HepG2 (cell line): ENCODE results near the gene VAMP8. TPM values are rescaled to one million over a fixed set of nuclear protein-coding genes. Genes with fewer than 3 reads are reported as not detected.

Experiments
- CEBPG ChIP-seq: IDR thresholded peaks from 2 replicates; pipeline ENCODE4 v1.6.1; 2016
- CREB1 ChIP-seq, 2 experiments: fragments of 450-650 bp in 1 of 2; IDR thresholded peaks; 2 replicates each; pipeline ENCODE4 v1.6.1; 2016 to 2017; ENCODE audit warnings: control low read depth in 1 of 2, mild to moderate bottlenecking in 1 of 2, missing compliant biosample characterization in 1 of 2, missing genetic modification characterization in 1 of 2
- EED ChIP-seq: sonication (generic); formaldehyde crosslinking; IDR thresholded peaks from 2 replicates; pipeline ENCODE4 v1.5.0; 2020; ENCODE audit warnings: mild to moderate bottlenecking, missing genetic modification reagents
- EP300 ChIP-seq, 3 experiments: sonication (generic) in 1 of 3; formaldehyde crosslinking in 1 of 3; IDR thresholded peaks; 2 replicates each; pipeline versions ENCODE4 v1.5.1 to v1.6.1; 2011 to 2020; ENCODE audit warnings: low read depth in 2 of 3, low read length in 2 of 3, borderline replicate concordance in 1 of 3, improper control_type of control experiment in 1 of 3, mild to moderate bottlenecking in 1 of 3, missing genetic modification reagents in 1 of 3, moderate library complexity in 1 of 3
- KAT8 ChIP-seq: IDR thresholded peaks from 2 replicates; pipeline ENCODE4 v1.6.1; 2016; ENCODE audit warnings: missing genetic modification reagents, missing compliant biosample characterization
- MAZ ChIP-seq, 2 experiments: sonication (generic) in 1 of 2; formaldehyde crosslinking in 1 of 2; IDR thresholded peaks; 2 replicates each; pipeline versions ENCODE4 v1.5.0 to v1.6.1; 2012 to 2020; ENCODE audit warnings: low read depth in 2 of 2, mild to moderate bottlenecking in 2 of 2, borderline replicate concordance in 1 of 2, improper control_type of control experiment in 1 of 2, low read length in 1 of 2, missing genetic modification reagents in 1 of 2, moderate library complexity in 1 of 2
- MZF1 ChIP-seq: sonication (generic); formaldehyde crosslinking; IDR thresholded peaks from 2 replicates; pipeline ENCODE4 v1.8.1; 2023; ENCODE audit warnings: mild to moderate bottlenecking, missing genetic modification reagents, borderline replicate concordance
- THAP11 ChIP-seq: IDR thresholded peaks from 2 replicates; pipeline ENCODE4 v1.6.1; 2016; ENCODE audit warnings: missing biosample characterization, missing genetic modification reagents
- ZBTB7B ChIP-seq: sonication (generic); formaldehyde crosslinking; IDR thresholded peaks from 2 replicates; pipeline ENCODE4 v1.4.0; 2020; ENCODE audit warnings: missing genetic modification reagents
- ZNF354B ChIP-seq: sonication (generic); formaldehyde crosslinking; IDR thresholded peaks from 2 replicates; pipeline ENCODE4 v1.8.0; 2022; ENCODE audit warnings: mild to moderate bottlenecking, missing genetic modification reagents
- ZNF556 ChIP-seq: sonication (generic); formaldehyde crosslinking; IDR thresholded peaks from 2 replicates; pipeline ENCODE4 v1.4.0; 2020; ENCODE audit warnings: mild to moderate bottlenecking, missing genetic modification reagents, borderline replicate concordance
- ZNF564 ChIP-seq: sonication (generic); formaldehyde crosslinking; IDR thresholded peaks from 2 replicates; pipeline ENCODE4 v1.8.1; 2023; ENCODE audit warnings: mild to moderate bottlenecking, missing genetic modification reagents
- ZNF788 ChIP-seq: sonication (generic); formaldehyde crosslinking; IDR thresholded peaks from 2 replicates; pipeline ENCODE4 v1.5.0; 2020; ENCODE audit warnings: mild to moderate bottlenecking, missing genetic modification reagents, borderline replicate concordance
- ZNF792 ChIP-seq: IDR thresholded peaks from 2 replicates; pipeline ENCODE4 v1.6.1; 2016
- polyA plus RNA-seq, 8 experiments: library from polyadenylated mRNA; depleted of rRNA in 3 of 8; stranded (reverse) in 7 of 8; unstranded in 1 of 8; fragments of >200 nt; fragmentation: Illumina TruSeq in 4 of 8; extraction: Trizol in 4 of 8; gene quantifications; 2 replicates each; pipeline versions ENCODE4 v1.2.1 to v1.2.3, GENCODE V29; 2011 to 2016; ENCODE audit warnings: low read depth in 4 of 8, missing spikeins in 1 of 8, mixed read lengths in 1 of 8; ENCODE audit not compliant: insufficient read depth in 1 of 8
- total RNA-seq, 5 experiments: library from RNA; depleted of rRNA; stranded (reverse); fragments of >200 nt; fragmentation: Illumina TruSeq; extraction: Trizol; gene quantifications; 2 replicates each; pipeline ENCODE4 v1.2.3, GENCODE V29; 2016; ENCODE audit warnings: low read depth in 1 of 5
- TF ChIP-seq, protein P1 (sequence below): sonication (generic); formaldehyde crosslinking; IDR thresholded peaks from 2 replicates; pipeline ENCODE4 v1.4.0; 2020; ENCODE audit warnings: mild to moderate bottlenecking, missing genetic modification reagents, borderline replicate concordance
- TF ChIP-seq, protein P2 (sequence below): sonication (generic); formaldehyde crosslinking; IDR thresholded peaks from 2 replicates; pipeline ENCODE4 v1.8.0; 2022; ENCODE audit warnings: missing genetic modification reagents, mild to moderate bottlenecking, borderline replicate concordance
- TF ChIP-seq, protein P3 (sequence below): IDR thresholded peaks from 2 replicates; pipeline ENCODE4 v1.6.1; 2016; ENCODE audit warnings: low read depth, borderline replicate concordance
- TF ChIP-seq, protein P4 (sequence below): sonication (generic); formaldehyde crosslinking; IDR thresholded peaks from 2 replicates; pipeline ENCODE4 v1.8.0; 2022; ENCODE audit warnings: mild to moderate bottlenecking, missing genetic modification reagents, borderline replicate concordance

The VAMP8 gene
- total and polyA plus RNA-seq, 2 of the 13 experiments (the other 11 are each of a cell fraction or from before 2014, with no cell fraction given): 83.3 to 157 TPM

DNA sequence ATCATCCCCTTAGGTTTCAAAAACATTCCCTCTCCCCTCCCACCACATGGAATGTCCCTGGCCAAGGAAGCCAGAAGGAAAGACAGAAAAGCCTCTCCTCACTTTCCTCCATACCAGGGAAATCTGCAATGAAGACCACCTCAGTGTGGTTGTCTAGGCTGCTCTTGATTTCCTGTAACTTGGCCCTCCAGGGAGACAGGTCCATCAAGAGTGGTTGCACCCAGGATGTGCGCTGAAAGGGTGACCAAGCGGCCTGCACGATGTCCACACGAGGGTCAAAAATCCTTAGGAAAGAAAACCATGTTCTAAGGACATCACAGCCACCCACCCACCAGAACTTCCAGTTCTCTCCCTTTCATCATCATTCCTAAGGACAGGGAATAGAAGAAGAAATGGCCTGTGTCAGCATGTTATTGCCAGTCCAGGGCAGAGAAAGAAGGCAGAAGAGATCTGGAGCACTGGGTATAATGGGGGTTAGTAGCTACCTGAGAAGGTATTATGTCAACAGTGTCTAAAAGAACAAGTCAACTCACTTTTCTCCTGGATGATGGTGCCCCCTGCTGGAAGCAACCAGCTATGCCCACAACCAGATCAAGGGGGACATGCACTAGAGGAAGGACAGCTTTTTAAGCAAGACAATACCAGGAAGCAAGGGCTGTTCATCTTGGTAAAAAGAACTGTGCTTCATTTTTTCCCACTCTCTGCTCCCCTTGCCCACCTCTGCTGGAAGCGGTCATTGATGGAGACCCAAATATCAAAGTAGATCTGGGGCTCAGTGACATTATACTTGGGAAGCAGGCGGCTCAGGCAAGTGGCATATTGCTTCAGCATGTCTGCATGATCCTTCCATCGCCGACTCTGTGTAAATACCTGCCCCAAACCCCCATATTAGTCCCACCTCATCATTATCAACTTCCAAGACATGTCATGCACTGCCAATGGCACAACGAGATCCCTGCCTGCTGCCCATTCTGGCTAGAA is 25.4 kb upstream of the VAMP8 start (continued):
- TF ChIP-seq, protein P1, sequence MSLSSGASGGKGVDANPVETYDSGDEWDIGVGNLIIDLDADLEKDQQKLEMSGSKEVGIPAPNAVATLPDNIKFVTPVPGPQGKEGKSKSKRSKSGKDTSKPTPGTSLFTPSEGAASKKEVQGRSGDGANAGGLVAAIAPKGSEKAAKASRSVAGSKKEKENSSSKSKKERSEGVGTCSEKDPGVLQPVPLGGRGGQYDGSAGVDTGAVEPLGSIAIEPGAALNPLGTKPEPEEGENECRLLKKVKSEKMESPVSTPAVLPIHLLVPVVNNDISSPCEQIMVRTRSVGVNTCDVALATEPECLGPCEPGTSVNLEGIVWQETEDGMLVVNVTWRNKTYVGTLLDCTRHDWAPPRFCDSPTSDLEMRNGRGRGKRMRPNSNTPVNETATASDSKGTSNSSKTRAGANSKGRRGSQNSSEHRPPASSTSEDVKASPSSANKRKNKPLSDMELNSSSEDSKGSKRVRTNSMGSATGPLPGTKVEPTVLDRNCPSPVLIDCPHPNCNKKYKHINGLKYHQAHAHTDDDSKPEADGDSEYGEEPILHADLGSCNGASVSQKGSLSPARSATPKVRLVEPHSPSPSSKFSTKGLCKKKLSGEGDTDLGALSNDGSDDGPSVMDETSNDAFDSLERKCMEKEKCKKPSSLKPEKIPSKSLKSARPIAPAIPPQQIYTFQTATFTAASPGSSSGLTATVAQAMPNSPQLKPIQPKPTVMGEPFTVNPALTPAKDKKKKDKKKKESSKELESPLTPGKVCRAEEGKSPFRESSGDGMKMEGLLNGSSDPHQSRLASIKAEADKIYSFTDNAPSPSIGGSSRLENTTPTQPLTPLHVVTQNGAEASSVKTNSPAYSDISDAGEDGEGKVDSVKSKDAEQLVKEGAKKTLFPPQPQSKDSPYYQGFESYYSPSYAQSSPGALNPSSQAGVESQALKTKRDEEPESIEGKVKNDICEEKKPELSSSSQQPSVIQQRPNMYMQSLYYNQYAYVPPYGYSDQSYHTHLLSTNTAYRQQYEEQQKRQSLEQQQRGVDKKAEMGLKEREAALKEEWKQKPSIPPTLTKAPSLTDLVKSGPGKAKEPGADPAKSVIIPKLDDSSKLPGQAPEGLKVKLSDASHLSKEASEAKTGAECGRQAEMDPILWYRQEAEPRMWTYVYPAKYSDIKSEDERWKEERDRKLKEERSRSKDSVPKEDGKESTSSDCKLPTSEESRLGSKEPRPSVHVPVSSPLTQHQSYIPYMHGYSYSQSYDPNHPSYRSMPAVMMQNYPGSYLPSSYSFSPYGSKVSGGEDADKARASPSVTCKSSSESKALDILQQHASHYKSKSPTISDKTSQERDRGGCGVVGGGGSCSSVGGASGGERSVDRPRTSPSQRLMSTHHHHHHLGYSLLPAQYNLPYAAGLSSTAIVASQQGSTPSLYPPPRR: no peak
- TF ChIP-seq MAZ (IDR thresholded peaks at IDR 0.05; ENCODE audit: borderline replicate concordance, low read depth, low read length): no peak
- peak; percentile 39; the same call in 1 of the 2 replicates for TF ChIP-seq MAZ (CRISPR knock-in tag; IDR thresholded peaks at IDR 0.05; ENCODE audit: low read depth)
- TF ChIP-seq ZNF556 (CRISPR knock-in tag): no peak
- TF ChIP-seq ZBTB7B: 0 out of 2 replicates have a peak, but pooled peaks have one; percentile 52
- no peak for TF ChIP-seq ZNF354B
- TF ChIP-seq THAP11 (CRISPR knock-in tag): peak; percentile 78
- no peak for TF ChIP-seq EP300 (IDR thresholded peaks at IDR 0.05; ENCODE audit: low read depth in 2 of 2, low read length in 2 of 2)
- TF ChIP-seq EP300 (CRISPR knock-in tag; IDR thresholded peaks at IDR 0.05; ENCODE audit: borderline replicate concordance): 0 out of 2 replicates have a peak, but pooled peaks have one; percentile 24
- TF ChIP-seq ZNF564: no peak
- peak; percentile 52; the same call in 1 of the 2 replicates for TF ChIP-seq CEBPG
- TF ChIP-seq ZNF792: peak; percentile 56; the same call in 1 of the 2 replicates
- TF ChIP-seq, protein P2, sequence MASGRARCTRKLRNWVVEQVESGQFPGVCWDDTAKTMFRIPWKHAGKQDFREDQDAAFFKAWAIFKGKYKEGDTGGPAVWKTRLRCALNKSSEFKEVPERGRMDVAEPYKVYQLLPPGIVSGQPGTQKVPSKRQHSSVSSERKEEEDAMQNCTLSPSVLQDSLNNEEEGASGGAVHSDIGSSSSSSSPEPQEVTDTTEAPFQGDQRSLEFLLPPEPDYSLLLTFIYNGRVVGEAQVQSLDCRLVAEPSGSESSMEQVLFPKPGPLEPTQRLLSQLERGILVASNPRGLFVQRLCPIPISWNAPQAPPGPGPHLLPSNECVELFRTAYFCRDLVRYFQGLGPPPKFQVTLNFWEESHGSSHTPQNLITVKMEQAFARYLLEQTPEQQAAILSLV (CRISPR knock-in tag): 0 out of 2 replicates have a peak, but pooled peaks have one; percentile 24
- TF ChIP-seq EED (CRISPR knock-in tag): 0 out of 2 replicates have a peak, but pooled peaks have one; percentile 69
- TF ChIP-seq, protein P3, sequence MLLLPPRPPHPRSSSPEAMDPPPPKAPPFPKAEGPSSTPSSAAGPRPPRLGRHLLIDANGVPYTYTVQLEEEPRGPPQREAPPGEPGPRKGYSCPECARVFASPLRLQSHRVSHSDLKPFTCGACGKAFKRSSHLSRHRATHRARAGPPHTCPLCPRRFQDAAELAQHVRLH (CRISPR knock-in tag): peak; percentile 84; the same call in 1 of the 2 replicates
- peak; percentile 19; the same call in 1 of the 2 replicates for TF ChIP-seq KAT8 (CRISPR knock-in tag)
- TF ChIP-seq, protein P4, sequence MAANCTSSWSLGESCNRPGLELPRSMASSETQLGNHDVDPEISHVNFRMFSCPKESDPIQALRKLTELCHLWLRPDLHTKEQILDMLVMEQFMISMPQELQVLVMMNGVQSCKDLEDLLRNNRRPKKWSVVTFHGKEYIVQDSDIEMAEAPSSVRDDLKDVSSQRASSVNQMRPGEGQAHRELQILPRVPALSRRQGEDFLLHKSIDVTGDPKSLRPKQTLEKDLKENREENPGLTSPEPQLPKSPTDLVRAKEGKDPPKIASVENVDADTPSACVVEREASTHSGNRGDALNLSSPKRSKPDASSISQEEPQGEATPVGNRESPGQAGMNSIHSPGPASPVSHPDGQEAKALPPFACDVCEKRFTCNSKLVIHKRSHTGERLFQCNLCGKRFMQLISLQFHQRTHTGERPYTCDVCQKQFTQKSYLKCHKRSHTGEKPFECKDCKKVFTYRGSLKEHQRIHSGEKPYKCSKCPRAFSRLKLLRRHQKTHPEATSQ (CRISPR knock-in tag): 0 out of 2 replicates have a peak, but pooled peaks have one; percentile 49
- no peak for TF ChIP-seq MZF1 (CRISPR knock-in tag)
- TF ChIP-seq ZNF788 (CRISPR knock-in tag): peak; percentile 66; the same call in 1 of the 2 replicates
- no peak for TF ChIP-seq CREB1 (IDR thresholded peaks at IDR 0.05)
- TF ChIP-seq CREB1 (CRISPR knock-in tag; IDR thresholded peaks at IDR 0.05): no peak
